Mesothelial cell of epicardium (in vitro differentiated cells): ENCODE data around the gene UBA5. TPM values are rescaled to one million over a fixed set of nuclear protein-coding genes. Genes with fewer than 3 reads are reported as not detected.
"Not testable (repeated sequence)": the region's sequence is repeated elsewhere in the genome, so short reads cannot be mapped to it uniquely, and the experiment has no call there.

ENCODE experiments used
- DNase-seq, 2 experiments: peaks; one replicate each; pipeline ENCODE4 v3.0.0; 2021; ENCODE audit warnings: low spot score in 2 of 2; ENCODE audit not compliant: unreplicated experiment in 2 of 2
- H3K27ac Mint-ChIP-seq: 2 replicates; pipeline ENCODE4 v1.8.0; 2021; ENCODE audit warnings: mixed read lengths
- H3K27me3 Mint-ChIP-seq: 2 replicates; pipeline ENCODE4 v1.8.0; 2021; ENCODE audit warnings: low read depth, mixed read lengths
- H3K36me3 Mint-ChIP-seq: 2 replicates; pipeline ENCODE4 v1.8.0; 2021; ENCODE audit warnings: mixed read lengths
- H3K4me1 Mint-ChIP-seq: 2 replicates; pipeline ENCODE4 v1.8.0; 2021; ENCODE audit warnings: mixed read lengths
- H3K4me3 Mint-ChIP-seq: 2 replicates; pipeline ENCODE4 v1.8.0; 2021; ENCODE audit warnings: mild to moderate bottlenecking, moderate library complexity, mixed read lengths
- H3K9me3 Mint-ChIP-seq: 2 replicates; pipeline ENCODE4 v1.8.0; 2021; ENCODE audit warnings: mixed read lengths
- total RNA-seq: library from RNA; stranded (reverse); gene quantifications from 3 replicates; pipeline ENCODE4 v1.2.1, GENCODE V29; 2021
- TF ChIP-seq, protein P1 (sequence below): fragments of 200-600 bp; sonication (generic); IDR thresholded peaks from one replicate; pipeline ENCODE4 v1.5.0; 2021; ENCODE audit warnings: antibody characterized with exemption; ENCODE audit not compliant: unreplicated experiment

The UBA5 gene
- 37.4 to 42.2 TPM (median 37.9 TPM) in 3 replicates for total RNA-seq

- Mint-ChIP-seq H3K4me1 (peaks cover 27% of the 10 kb centered on the region), H3K36me3 (no peaks in the 10 kb centered on the region), H3K27ac (peak within 1 kb of the TSS; percentile 94), H3K4me3 (peak within 1 kb of the TSS; percentile 95), H3K9me3 (no peaks in the 10 kb centered on the region), H3K27me3 (no peaks in the 10 kb centered on the region)
- TF ChIP-seq, protein P1, sequence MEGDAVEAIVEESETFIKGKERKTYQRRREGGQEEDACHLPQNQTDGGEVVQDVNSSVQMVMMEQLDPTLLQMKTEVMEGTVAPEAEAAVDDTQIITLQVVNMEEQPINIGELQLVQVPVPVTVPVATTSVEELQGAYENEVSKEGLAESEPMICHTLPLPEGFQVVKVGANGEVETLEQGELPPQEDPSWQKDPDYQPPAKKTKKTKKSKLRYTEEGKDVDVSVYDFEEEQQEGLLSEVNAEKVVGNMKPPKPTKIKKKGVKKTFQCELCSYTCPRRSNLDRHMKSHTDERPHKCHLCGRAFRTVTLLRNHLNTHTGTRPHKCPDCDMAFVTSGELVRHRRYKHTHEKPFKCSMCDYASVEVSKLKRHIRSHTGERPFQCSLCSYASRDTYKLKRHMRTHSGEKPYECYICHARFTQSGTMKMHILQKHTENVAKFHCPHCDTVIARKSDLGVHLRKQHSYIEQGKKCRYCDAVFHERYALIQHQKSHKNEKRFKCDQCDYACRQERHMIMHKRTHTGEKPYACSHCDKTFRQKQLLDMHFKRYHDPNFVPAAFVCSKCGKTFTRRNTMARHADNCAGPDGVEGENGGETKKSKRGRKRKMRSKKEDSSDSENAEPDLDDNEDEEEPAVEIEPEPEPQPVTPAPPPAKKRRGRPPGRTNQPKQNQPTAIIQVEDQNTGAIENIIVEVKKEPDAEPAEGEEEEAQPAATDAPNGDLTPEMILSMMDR, result no peak
- DNase-seq, result peak in 1 of 2 experiments; percentile 65
Measured at GRCh38 chr3:132660052-132660810, at the start of gene UBA5. TSS of gene UBA5 (plus strand) at chr3:132660329. CDS start at chr3:132660538, 209 bp downstream.

GRCh38 chr3:132615301-132615700, 44.8 kb upstream of the UBA5 start:
- DNase-seq, H3K27me3 Mint-ChIP-seq, H3K4me3 Mint-ChIP-seq, H3K27ac Mint-ChIP-seq, H3K4me1 Mint-ChIP-seq: not testable (repeated sequence)
- peaks cover 39% of the 10 kb centered on the region for H3K36me3 Mint-ChIP-seq
- peaks cover 19% of the 10 kb centered on the region for H3K9me3 Mint-ChIP-seq

DNA sequence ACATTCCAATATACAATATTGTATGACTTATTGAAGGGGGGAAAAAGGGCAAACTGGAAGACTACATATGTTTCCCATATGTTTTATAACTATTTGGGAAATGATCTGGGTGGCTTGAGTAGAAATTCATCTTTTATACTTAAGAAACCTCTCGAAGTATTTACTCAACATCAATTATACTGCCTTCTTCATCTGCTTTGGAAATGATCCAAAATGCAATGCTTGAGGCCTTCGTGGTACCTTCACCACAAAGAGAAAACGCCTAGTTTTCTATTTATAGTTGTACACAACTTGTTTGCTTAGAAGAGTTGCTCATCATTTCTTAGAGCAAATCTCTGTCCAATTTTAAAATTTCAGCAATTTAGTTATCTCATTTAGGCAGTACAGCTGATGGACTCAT, 44.2 kb upstream of the UBA5 start:
- TF ChIP-seq, protein P1, result no peak
- no peak for DNase-seq
- Mint-ChIP-seq H3K4me3 (no peak overlapping the region), H3K9me3 (peaks cover 22% of the 10 kb centered on the region), H3K27me3 (no peaks in the 10 kb centered on the region), H3K27ac (no peak overlapping the region), H3K36me3 (peaks cover 44% of the 10 kb centered on the region), H3K4me1 (no peaks in the 10 kb centered on the region)

DNA sequence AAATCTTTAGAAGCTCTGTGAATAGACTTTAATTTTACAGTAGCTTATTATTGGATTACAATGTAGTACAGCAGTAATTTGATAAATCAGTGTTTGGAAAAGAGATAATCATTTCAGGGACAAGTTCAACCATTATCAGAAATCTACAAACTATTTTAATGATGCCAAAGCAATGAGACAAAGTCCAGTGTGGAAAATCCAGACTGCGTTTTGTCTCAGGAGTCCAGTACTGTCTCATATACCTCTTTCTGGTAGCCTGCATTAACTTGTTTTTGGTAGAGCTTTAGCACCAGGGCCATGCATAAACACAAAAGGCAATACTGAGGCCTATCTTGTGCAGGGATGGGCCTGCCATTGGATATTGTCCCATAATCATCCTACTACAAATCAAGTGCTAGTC, 43.3 kb upstream of the UBA5 start:
- TF ChIP-seq, protein P1, result no peak
- H3K27me3 Mint-ChIP-seq, result no peaks in the 10 kb centered on the region
- H3K4me3 Mint-ChIP-seq, result no peak overlapping the region
- DNase-seq, result no peak
- H3K27ac Mint-ChIP-seq, result no peak overlapping the region
- H3K9me3 Mint-ChIP-seq, result peaks cover 20% of the 10 kb centered on the region
- H3K36me3 Mint-ChIP-seq, result peaks cover 44% of the 10 kb centered on the region
- H3K4me1 Mint-ChIP-seq, result no peaks in the 10 kb centered on the region

- no peak overlapping the region for H3K4me3 Mint-ChIP-seq
- H3K4me1 Mint-ChIP-seq, result no peaks in the 10 kb centered on the region
- peaks cover 30% of the 10 kb centered on the region for H3K36me3 Mint-ChIP-seq
- H3K9me3 Mint-ChIP-seq, result peaks cover 10% of the 10 kb centered on the region
- no peak for DNase-seq
- H3K27ac Mint-ChIP-seq, result no peak overlapping the region
- TF ChIP-seq, protein P1, result no peak
- H3K27me3 Mint-ChIP-seq, result no peaks in the 10 kb centered on the region
Measured at GRCh38 chr3:132622148-132622547, 38.0 kb upstream of the UBA5 start.

- Mint-ChIP-seq H3K4me1 (no peaks in the 10 kb centered on the region), H3K9me3 (peaks cover 10% of the 10 kb centered on the region), H3K4me3 (no peak overlapping the region), H3K36me3 (peaks cover 25% of the 10 kb centered on the region), H3K27me3 (no peaks in the 10 kb centered on the region), H3K27ac (no peak overlapping the region)
- TF ChIP-seq, protein P1, result no peak
- no peak for DNase-seq
Measured at GRCh38 chr3:132622761-132623160, 37.4 kb upstream of the UBA5 start.
